SIG-M5 (cell line): ENCODE results near the gene PREX1.

Experiments
- DNase-seq: peaks from one replicate; lab custom pipeline; 2025; lab: John Stamatoyannopoulos, UW

PREX1 gene

DNA sequence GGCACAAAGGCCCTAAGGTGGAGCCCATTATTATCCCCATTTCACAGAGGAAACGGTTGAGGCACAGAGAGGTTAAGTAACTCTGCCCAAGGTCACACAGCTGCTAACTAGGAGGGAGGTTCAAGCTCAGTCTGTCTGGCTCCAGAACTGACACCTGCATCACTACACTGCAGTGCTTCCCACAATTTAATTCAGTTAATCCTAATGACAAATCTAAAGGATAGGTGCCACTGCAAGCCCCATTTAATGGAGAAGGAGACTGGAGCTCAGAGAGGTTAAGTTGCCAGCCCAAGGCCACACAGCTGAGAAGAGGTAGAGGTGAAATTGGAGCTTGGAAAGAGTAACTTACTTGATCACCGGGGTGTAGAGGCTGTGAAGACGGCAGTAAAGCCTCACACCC lies 148.8 kb downstream of the PREX1 start:
- no peak for DNase-seq

DNA sequence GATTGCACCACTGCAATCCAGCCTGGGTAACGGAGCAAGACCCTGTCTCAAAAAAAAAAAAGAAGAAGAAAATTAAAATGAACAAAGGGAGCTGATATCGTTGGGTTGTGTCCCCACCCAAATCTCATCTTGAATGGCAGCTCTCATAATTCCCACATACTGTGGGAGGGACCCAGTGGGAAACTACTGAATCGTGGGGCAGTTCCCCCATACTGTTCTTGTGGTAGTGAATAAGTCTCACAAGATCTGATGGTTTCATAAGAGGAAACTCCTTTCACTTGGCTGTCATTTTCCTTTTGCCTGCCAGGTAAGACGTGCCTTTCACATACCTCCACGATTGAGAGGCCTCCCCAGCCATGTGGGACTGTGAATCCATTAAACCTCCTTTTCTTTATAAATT lies 149.4 kb downstream of the PREX1 start:
- no peak for DNase-seq

DNA sequence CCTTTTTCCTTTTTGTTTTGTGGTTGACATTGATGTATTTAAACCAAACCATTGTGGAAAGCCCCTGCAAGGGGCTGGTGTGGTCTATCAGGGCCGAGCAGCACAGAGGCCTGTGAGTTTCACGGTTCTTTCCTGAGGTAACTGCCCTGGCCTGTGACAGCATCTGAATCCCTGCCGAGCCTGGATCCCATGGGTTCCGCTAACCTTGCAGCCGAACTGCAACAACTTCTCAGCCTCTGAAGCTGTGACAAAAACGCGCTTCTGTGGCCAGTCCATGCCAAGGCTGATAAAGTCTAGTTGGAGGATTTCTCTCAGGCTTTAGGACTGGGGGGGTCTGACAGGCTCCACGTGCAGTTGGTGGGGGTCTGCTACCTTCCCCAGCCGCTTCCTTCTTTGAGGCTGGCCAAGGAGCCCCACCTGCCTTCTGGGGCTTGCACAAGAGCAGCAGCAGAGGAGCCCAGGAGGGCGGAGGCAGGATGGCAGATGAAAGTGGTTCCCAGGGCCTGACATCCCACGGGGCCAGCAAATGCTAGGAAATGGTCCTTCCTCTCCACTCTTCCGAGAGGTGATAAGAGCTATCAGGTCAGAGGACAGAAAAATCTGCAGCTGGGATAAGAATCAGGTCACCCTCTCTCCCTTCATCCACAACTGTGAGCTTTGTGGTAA lies 150.9 kb downstream of the PREX1 start:
- no peak for DNase-seq

DNA sequence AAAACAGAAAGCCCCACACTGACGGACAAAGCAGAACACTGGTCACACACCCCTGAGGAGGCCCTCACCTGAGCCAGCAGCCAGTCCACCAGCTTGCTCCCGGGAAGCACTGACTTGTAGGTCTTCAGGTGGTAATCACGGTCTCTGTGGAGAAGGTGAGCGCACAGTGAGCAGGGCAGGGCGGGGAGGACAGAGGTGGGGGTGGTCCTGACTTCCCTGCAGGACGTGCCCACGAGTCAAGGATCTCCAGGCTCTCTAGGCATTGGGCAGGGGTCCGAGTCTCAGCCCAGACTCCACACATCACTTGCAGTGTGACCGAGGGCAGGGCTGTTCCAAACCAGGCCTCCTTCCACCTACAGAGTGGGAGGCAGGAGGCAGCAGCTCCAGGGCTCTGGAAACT lies 151.7 kb downstream of the PREX1 start:
- DNase-seq: no peak

DNA sequence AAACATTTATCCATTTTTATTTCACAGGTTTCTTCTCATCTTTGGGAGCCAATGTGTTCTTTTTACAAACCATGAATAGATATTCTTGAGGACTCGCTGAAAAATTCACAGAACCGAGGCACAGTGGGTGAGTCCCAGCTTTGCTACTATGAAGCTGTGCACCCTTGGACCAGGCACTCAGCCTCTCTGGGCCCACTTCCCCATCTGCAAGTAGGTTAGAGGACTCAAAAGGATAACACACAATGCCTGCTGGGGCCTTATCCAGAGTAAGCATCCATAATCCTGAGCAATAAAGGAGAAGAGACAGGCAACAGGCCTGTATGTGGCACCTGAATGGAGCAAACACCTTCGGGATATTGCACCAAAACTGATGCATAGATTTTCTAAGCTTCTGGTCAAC lies 153.3 kb downstream of the PREX1 start:
- DNase-seq: no peak

DNA sequence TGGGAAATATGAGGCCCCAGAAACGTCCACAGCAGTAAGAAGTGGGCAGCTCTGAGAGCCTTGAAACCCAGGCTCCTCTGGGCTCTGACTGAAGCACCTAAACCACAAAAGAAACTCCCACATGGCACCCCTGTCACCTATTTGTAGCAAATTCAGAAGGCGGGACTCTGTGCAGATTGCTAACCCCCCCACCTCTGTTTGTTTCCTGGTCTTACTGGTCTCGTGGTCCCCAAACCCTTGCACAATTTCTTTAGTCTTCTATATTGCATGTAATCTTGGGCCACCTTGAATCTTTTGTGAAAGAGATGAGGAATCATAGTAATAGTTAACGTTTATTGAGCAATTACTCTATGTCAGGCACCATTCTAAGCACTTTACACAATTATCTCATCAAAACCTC lies 154.3 kb downstream of the PREX1 start:
- peak; percentile 48 for DNase-seq

DNA sequence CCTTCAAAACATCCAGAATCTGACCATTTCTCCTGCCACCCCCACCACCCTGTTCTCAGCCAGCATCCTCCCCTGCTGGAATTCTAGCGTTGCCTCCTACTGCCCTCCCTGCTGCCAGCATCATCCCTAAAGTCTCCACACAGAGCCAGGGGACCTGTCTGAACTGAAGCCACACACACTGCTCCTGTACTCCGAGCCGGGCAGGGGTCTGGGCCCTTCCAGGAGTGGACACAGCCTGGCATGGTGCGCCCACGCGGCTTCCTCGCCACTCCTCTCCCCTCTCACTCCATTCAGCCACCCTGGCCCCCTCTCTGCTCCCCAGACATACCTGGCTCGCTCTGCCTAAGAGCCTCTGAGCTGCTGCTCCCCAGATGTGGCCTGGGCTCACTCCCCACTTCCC lies 155.5 kb downstream of the PREX1 start:
- DNase-seq: no peak

DNA sequence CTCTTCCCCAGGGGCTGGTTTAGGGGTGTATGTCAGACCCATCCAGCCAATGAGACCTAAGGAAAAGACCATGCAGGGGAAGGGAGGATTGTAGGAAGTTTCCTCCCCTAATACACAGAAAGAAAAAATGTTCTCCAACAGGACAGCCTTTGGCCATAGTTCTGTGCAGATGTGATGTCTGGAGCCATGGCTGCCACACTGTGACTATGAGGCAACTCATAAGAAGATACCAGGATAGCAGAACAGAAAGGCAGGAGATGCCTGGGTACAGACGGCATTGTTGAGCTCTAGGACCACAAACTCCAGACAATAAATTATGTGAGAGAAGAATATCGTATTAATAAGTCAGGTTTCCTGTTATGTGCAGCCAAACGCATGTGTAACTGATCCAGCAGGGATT lies 156.7 kb downstream of the PREX1 start:
- no peak for DNase-seq

DNA sequence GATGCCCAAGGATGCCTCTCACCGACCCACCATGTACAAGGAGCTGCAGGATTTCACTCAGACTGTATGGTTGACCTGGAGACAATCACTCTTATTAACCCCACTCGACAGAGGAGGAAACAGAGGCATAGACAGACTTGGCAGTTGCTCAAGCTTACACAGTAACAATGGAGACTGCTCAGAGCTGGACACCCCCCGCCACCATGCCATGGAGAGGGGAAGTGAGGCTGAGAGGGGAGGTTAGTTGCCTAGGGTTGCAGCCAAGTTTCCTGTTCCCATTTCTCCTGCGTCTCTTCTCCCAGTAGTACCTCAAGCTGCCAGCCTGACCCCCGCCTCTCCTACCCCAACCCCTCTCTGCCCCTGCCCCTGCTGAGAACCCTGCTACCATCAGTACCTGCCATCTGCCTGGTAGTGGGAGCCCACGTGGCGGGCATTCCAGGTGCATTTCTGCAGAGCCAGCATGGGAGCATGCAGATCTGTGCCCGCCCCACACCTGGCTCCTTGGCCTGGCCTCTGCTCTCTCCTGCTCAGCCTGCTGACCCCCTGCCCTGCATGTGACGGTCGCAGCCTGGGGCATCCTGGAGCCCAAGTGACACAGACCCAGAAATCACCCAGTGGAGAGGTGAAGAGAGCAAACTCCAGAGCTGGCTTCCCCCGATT lies 157.7 kb downstream of the PREX1 start:
- no peak for DNase-seq

DNA sequence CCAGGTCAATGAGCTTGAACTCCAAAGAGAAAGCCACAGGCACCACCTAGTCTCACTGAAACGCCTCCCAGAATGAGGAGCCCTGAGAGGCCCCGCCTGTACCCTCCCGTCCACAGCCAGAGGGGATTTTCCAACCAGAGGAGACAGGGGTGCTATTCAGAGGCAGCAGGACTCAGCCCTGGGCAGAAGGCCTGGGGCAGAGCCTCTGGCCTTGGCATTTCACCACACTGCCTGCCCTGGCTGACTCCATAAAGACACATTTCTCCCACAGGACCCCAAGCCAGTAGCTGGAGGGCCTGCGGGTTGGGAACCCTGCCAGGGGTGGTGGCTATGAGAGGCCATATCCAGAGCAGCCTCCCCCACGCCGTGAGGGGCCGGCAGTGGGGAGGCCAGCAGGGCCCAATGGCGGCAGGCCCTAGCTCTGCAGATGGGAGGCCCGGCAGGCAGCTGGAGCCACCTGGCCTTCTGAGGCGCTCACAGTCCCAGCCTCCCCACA lies 159.3 kb downstream of the PREX1 start:
- DNase-seq: no peak

DNA sequence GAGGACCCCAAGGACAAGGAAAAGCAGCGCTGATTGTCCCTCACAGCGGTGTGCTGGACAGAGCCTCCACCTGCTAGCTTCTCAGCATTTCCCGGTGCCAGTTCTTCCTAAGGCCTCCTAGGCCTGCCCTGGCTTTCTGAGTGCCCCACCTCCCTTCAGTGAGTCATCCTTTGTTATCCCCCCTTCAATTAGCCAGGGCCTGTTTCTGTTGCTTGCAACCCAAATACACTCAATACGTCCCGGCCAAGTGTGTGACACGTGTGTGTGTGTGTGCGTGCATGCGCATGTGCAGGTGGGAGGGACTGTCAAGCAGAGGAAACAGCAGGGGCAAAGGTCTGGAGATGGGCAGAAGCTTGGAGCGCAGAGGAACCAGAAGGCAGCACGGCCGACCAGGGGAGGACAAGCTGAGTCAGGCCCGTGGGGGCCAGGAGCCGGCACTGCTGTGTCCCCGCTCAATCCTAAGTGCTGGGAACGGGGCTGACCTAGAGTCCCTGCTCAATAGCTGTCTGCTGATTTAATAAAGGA lies 159.8 kb downstream of the PREX1 start:
- DNase-seq: no peak

DNA sequence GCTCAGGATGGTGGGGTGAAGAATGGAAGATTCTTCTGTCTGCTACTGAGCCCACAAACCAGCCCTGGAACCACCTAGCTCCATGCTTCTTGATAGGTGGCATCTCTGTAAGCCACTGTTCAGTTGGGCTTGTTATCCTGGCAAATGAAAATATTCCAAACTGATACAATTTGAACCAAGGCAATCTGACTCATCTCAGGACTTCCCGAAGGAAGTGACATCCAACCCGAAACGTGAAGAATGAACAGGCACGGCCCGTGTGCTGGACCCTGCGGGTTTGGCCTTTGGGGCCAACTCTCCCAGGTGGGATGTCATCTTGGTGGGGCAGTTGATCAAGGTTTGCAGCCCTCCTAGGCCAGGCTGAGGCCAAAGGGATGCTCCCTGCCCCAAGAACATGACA lies 160.3 kb downstream of the PREX1 start:
- no peak for DNase-seq

DNA sequence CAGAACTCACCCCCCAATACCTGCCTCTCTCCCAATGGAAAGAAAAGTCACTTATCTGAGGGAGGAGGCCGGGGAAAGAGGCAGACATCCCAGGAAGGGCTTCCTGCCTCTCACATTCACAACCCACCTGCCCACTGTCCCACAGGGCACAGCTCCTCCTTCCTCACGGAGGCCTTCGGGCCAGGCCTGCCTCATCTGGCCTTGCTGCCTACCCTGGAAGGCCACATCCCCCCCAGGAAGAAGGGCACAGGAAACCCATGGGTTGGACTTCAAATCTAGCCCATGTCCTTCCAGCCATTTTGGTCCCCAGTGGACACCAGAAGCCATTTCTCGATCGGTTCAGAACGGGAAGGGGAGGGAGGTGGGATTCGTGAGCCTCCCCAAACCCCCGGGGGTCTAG lies 162.0 kb downstream of the PREX1 start:
- DNase-seq: no peak

DNA sequence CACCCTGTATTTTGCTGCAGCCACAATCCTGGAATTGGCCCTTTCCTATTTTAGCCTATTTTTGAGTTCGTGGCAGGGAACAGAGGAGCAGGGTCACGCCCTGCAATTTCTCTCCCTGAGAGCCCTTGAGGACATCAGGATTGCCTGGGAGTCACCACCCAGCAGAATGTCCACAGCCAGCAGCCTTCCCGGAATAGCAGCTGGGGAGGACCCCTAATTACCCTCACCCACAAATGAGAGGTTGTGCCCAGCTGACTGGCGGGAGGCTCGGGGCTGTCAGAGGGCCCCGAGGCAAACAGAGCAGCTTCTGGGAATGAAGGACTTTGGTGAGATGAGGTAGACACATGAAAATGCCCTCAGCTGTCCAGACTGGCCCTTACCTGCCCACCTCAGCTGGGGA lies 165.1 kb downstream of the PREX1 start:
- DNase-seq: no peak

DNA sequence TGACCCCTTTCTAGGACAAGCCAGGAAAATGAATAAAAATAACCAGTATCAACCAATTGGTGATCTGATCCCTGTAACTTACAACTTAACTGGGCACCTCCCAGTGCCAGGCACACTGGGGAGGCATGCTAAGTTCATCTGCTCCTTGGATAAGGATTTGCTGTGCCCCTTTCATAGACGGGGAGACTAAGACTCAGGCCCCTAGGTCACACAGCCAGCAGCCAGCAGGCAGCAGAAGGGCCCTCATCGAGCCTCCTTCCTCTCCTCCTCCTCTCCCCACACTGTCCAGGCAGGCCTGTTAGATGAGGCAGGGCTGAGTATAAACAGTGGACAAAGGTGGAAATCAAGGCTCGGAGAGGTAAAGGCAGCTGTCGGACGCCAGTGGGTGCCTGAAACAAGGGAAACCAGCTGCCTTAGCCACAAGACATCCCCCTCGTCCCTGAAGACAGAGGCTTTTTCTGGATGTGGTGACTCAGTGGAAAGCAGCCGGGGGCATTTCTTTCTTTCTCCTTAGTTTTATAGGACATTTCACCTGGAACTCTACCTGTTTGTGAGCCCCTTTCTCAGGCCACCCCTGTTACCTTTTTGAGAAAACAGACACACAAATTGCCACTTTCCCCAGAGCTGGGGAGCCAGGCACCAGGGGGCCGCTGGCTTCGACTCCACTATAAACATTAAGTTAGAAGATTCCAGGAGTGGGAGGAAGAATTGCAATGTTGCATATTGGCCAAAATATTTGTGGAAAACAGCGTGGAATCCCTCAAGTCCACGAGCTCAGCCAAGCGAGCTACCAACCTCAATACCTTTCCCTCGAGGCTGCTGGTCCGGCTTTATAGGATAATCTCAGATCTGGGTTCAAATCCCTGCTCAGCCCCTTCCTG lies 166.0 kb downstream of the PREX1 start:
- no peak for DNase-seq

DNA sequence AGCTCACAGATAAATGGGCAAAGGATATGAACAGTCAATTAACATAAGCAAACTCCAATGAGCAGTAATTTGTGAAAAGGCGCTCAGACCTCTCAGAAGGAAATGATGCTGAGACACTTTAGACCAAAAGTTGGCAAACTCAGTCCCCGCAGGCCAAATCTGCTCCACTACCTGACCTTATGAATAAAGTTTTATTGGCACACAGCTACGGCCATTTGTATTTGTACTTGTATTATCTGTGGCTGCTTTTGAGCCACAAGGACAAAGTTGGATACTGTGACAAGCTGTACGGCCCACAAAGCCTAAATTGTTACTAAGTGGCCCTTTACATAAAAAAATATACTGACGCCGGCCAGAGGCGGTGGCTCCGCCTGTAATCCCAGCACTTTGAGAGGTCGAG lies 167.0 kb downstream of the PREX1 start:
- DNase-seq: no peak

DNA sequence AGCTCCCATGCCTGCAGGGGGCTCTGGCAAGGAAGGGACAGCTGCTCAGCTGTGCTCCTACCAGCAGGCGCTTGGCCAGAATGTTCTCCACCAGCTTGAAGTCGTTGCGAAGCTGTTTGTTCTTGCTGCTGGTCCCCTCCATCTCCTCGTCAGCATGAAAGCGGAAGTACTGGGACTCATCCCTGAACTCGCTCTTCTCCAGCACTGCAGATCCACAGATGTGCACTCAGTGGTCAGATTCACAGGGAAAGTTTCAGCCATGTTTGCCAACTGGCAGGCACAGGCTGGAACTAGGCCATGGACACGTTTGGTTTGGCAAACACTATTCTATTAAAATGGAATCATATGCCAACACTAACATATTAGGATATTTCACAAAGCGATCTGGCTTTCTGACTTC lies 167.9 kb downstream of the PREX1 start:
- no peak for DNase-seq

DNA sequence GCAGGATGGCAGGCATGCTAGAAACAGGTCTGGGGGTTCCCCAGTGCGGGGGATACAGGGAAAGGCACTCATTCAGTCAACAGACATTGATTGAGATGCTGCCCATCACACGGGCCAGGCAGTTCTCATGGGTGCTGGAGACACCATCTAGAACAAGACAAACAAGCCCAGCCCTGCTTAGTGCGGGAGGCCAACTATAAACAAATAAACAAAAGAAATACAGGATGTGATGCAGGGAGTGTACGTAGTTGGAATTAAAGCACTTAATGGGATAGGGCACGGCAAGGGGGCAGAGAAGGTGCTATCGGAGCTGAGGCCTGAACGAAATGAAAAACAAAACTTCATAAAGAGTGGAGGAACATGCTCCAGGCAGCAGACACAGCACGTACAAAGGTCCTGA lies 169.3 kb downstream of the PREX1 start:
- DNase-seq: no peak

DNA sequence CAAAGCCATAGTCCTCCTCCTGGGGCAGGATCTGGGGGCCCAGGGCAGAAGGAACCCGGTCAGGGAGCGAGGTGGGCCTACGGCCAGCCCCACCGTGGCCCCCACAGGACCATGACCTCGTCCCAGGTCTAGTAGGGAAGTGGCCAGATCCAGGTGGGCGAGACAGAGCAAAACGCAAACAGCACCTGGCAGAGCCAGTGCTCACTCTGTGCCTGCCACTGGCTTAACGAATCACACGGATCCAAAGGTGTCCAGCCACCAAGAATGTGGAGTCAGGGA lies 169.7 kb downstream of the PREX1 start:
- no peak for DNase-seq

DNA sequence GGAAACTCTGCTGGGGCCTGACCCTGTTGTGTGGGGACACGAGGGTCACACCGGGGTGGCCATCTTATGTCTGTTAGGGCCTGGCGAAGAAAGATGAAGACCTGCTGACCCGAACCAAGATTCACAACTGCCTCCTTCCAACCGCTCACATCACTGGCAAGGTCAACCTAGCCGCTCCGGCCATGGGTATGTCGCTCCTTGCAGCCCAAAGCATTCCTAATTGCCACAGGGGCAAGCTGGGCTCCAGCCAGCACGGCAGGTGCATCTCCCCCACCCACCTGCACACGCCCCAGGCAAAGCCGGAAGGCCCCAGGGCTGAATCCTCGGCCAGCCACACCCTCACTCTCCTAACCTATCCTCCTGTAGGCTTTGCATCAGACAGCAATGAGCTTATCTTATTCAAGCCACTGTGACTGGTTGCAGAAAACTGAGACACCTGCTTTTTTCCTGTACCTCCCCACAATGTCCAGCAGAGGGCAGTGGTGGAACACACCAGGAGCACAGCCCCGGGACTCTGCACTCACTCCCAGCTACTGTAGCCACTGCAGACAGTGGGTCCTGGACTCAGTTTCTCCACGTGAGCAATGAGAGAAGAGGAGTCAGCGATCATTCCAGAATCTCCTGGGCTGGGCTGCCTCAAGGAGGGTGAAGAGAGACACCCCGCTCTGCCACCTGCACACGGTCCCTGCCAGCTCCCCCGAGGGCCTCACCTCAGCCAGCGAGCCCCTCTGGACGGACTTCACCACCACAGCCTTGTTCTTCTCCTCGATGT lies 170.2 kb downstream of the PREX1 start:
- DNase-seq: no peak

DNA sequence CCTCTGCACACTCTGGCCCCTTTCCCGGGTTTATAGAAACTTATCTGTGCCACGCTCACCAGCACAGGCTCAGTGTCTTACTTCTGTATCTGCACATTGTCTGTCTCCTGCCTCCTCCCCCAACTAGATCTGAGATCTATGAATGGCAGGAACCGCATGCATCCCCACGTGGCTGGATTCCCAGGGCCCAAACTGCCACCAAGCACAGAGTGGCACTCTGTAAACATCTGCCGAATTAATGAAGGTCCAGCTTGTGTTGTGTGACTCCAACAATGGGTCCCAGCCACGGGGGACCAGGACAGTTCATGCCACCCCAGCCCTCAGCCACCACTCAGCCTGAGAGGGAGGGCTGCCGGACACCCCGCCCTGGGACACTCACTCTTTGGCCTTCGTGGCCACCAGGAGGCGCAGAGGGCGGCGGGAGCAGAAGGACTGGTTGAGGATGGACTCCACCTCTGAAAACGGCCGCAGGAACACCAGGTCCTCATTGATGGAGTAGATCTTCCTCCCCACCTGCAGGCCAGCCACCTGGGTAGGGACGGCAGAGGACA lies 171.1 kb downstream of the PREX1 start:
- DNase-seq: no peak

DNA sequence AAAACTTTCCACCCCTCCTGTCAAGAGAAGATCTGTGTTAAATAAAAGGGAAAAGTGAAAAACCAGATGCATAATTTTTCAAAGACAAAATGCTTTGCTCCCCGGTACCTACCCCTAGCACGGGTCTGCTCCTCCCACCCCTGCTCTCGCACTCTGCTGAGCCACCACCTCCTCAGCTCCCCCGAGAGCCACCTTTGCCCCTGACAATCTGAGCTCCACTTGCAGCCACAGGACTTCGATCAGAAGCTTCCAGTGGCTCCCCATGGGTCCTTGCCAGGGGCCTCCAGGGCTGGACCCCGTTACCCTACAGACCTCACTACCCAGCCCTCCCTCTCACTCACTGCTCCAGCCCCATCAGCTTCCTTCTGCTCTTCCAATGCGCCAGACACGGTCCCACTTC lies 171.7 kb downstream of the PREX1 start:
- DNase-seq: no peak
